ENCODE results near the gene GATC.

- TF ChIP-seq CTCF (IDR thresholded peaks at IDR 0.05) (no peak), POLR2A (IDR thresholded peaks at IDR 0.05) (no peak)
These were observed 48.3 kb upstream of the GATC start for GRCh38 chr12:120397824-120398540.
